GM10847 (cell line): ENCODE measurements around the gene GRIK4.

Experiments
- POLR2A ChIP-seq: IDR thresholded peaks from 2 replicates; pipeline ENCODE4 v1.6.1; 2011; ENCODE audit not compliant: insufficient read length; ENCODE audit errors: extremely low read depth

The GRIK4 gene

DNA sequence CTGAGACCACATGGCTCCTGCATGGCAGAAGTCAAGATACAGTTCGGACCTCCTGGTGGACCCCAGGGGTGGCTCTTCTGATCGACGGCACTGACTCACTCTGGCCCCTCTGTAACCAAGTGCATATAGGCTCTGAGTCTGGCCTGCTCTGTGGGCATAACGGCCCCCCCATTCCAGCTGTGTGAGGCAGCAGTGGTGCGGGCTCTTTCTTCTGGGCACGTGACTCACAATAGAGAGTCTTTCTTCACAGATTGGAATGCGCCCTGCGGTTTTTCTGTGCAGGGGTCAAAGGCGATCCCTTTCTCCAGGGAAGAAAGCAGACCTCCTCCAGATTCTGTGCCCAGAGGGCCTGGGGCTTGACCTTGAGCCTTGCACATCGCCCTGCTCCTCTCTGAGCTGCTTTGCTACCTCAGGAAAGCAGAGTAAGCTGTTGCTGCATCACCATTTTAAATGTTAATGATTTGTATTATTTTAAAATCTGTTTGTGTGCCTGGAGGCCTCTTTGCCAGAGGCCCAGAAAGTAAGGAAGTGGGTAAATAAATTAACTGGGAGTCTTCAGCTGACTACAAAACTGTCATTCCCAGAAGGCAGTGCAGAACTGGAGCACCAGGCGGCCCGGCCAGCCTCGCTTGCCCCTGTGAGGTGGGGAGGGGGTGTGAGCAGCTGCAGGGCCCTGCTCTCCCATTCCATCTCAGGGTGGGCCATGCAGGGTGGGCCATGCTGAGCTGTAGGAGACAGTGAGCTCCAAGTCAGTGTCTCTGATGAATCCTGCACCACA, 199.0 kb downstream of the GRIK4 start:
- no peak for TF ChIP-seq POLR2A

DNA sequence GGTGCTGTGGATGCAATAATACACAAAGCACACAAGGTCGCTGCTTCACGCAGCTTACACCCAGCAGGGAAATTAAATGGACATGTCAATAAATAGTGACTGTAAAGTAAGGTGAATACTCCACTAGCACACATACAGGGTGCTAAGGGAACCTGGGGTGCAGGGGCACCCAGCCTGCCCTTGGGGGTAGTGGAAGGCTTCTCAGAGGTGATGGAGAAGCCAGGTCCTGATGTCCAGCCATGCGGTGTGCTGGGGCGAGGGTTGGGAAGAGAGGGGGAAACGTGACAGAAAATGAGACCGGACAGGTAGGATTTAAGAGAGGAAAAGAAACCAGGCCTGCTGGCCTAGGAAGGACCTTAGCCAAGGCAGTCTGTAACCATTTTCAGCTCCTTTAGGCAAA, 200.5 kb downstream of the GRIK4 start:
- TF ChIP-seq POLR2A, result no peak

DNA sequence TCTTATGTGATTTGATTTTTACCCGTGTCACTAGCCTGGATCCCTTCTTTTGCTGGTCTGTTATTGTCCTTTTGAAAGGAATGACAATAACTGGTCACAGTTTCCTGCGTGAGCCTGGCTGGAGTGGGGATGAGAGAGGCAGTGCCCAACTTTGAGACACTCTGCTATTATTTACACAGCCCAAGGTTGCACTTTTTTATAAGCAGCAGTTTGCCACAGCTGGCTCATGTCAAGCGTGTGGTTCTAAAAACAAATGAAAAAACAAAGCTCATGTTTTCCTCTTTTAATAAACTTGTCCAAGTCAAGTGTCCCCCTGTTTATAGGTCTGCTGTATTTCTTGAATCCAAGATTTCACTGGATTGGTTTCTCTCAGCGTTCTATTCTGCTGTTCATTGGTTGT, 201.3 kb downstream of the GRIK4 start:
- no peak for TF ChIP-seq POLR2A

- TF ChIP-seq POLR2A, result no peak
Measured at GRCh38 chr11:120713296-120713695, 201.7 kb downstream of the GRIK4 start.

- no peak for TF ChIP-seq POLR2A
Measured at GRCh38 chr11:120714438-120714837, 202.9 kb downstream of the GRIK4 start.

DNA sequence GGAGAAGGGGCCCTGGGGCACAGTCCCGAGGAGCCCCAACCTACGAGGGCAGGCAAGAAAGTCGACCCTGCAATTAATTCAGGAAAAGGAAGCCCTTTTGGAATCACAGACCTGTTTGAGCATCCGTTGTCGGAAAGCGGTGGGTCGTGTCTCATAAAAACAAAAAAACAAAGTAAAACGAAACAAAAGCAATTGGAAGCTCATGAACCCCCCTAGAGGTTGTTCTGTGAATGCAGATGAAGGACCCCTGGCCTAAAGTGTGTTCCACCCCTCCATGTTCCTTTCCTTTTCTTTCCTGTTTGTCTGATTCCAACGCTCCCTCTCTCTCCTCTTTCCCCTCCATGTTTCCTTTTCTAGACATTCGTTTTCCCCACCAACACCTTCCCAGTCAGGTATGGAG, 203.7 kb downstream of the GRIK4 start:
- no peak for TF ChIP-seq POLR2A

DNA sequence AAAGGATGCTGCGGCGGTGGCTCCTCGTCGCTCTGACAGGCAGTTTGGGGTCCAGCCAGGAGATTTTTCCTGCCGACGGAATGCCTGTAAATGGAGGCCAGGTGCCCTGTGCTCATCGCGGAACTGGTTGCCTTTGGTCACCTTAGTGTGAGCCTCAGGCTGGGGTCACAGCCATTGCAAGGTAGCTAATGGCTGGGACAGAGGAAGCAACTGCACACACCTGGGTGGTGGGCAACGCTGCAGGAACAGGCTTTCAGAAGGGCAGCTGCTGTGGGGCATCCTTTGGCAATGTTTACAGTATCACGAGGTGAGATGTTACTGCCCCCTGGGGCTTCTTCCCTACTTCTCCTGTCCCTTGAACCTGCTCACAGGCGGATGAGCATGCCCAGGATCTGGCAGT, 205.5 kb downstream of the GRIK4 start:
- TF ChIP-seq POLR2A, result no peak

DNA sequence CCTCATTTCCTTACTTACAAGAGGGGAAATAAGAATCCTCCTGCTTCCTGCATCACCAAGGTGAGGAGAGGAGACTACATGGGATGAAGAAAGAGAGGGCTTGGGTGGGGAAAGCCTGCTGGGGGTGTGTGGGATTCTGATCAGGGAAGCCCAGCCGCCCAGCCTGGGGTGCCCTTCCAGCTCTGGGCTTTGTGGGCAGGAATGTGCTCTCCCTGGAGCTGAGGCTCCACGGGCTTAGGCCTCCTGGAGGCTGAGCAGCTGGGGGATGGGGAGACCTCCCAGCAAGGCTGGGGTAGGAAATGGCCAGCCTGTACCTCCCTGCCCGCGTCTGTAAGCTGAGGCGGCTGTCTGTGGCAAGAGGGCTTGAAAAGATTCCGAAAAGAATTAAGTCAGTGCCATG, 206.1 kb downstream of the GRIK4 start:
- no peak for TF ChIP-seq POLR2A

GRCh38 chr11:120718171-120718570, 206.6 kb downstream of the GRIK4 start:
- TF ChIP-seq POLR2A, result no peak

DNA sequence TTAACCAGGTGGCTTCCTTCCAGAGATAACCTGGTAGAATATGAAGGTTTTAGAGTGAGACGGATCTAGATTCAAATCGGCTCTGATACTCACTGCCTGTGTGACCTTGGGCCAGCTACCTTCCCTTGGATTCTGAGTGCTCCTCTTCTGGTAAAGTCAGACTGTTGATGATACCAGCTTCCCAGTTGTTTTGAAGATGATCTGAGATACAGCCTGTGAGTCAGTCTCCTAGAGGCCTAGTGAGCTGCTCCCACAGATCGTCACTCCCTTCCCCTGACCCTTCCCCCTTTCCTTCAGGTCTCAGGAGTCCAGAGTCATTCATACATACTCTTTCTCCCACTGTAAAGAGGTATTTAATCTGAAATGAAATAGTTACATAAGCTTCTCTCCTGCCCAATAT, 207.8 kb downstream of the GRIK4 start:
- no peak for TF ChIP-seq POLR2A

DNA sequence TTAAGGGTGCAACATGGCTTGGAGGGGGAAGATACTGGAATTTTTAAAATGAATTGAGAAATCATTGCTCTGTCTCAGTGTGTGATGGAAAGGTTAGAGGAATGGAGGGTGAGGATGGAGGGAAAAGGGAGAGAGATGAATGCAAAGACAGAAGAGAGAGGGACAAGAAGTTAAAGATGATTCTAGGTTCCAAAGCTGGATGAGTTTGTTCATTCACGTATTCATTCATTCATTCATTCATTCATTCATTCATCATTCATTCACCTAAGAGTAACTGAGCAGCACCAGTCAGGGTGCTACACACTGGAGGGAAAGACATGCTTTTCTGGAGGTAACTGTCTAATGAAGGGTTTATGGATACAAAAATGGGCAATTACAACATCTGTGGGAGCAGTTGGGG, 209.2 kb downstream of the GRIK4 start:
- TF ChIP-seq POLR2A, result no peak

- TF ChIP-seq POLR2A, result no peak
Measured at GRCh38 chr11:120722524-120722923, 211.0 kb downstream of the GRIK4 start.

DNA sequence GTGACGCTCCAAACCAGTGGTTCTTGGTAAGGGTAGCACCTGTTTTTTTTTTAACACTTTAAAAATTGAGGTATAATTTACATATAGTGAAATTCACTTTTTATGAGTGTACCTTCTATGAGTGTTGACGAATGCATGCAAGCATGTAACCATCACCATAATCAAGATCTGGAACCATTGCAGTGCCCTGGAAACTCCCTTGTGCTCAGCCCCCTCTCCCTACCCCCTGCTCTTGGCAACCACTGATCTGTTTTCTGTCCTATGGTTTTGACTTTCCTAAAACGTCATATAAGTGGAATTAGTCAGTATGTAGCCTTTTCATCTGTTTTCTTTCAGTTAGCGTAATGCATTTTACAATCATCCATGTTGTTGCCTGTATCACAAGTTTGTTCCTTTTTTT, 212.2 kb downstream of the GRIK4 start:
- no peak for TF ChIP-seq POLR2A

- no peak for TF ChIP-seq POLR2A
Measured at GRCh38 chr11:120727752-120728151, 216.2 kb downstream of the GRIK4 start.

DNA sequence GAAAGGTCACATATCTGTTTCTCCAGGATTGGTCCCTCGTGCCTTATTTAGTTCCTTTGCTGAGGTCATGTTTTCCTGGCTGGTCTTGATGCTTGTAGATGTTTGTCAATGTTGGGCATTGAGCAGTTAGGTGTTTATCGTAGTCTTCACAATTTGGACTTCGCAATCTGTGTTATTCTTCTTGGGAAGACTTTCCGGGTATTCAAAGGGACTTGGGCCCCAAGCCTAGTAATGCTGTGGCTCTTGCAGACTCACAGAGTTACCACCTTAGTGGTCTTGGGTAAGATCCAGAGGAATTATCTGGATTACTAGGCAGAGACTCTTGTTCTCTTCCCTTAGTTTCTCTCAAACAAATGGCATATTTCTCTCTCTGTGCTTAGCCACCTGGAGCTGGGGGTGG, 223.5 kb downstream of the GRIK4 start:
- TF ChIP-seq POLR2A, result no peak

DNA sequence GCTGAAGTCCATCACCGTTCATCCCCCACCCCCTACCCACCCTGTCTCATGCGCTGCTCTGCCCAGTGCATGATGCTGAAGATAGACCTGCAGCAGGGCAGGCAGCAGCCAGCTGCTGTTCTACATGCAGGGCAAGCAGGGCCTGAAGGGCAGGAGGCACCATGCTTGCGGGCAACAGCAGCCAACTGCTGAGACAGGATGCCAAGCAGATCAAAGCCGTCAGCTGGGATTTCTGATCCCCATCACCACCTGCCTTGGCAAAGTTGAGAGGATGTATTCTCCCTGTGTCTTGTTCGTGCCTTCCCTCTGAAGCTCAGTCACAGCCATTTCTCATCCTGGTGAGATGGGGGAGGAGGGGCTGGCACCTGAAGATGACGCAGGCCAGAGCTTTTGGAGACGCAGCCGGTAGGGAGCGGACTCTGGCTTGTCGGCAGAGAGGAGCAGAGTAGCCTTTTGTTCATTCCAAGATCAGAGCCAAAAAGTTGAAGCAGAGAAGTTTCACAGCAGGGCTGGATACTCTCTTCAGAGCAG, 227.0 kb downstream of the GRIK4 start:
- no peak for TF ChIP-seq POLR2A

DNA sequence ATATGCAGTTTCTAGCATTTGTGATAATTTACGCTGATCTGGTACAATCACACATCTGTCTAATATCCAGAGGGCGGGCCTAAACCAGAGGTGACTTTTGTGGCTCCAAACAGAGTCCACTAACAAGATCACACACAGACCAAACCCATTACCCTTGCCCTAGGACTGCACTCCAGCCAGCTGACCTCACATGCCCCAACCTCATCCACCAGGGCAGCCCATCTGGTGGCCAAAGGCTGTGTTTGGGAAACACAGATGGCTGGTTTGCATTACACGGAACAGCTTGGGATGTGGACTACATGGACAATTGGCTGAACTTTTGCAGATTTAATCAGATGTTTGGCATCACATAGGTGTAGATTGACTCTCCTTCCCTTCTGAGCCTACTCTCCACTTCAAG, 228.2 kb downstream of the GRIK4 start:
- TF ChIP-seq POLR2A, result no peak
